ENCODE measurements around the gene AMN.

Gene AMN

DNA sequence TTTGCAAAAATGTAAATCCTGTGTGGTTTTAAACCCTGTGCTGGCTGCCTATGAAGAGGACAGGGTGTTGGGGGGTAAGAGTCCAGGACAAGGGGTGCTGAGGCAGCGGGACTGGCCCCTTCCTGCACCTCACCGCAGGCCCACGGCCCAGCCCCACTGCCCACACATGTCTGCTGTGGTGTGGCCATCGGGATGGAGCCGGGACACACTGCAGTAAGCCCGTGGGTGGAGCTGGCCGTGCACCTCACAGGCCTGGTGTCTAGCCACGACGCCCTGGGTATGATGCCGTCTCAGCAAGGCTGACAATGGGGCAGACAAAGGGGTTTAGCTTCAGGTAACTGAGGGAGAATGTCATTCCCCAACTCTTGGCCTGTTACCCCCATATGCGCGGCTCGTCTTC lies 19.6 kb downstream of the AMN start:
- DNase-seq (ENCODE audit: low read depth in 3 of 3, low spot score in 1 of 3) = no peak

DNA sequence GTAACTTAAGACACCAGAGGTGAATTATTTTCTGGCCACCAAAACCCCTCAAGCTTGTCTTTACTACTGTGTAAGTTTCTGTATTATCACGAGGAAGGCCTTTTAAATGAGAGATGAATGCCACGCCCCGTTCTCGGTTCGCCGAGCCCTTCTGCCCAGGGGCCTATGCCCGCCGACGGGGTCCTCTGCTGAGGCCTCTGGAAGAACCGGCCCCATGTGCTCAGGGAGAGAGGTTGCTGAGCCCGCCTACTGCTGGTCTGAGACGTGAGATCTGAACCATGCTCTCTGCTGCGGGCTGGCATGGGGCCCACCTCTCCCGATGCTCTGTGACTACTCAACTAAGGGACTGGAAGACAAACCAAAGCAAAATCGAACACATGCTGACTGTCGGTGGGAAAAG lies 21.0 kb downstream of the AMN start:
- DNase-seq (ENCODE audit: low read depth in 3 of 3, low spot score in 1 of 3) = no peak

DNA sequence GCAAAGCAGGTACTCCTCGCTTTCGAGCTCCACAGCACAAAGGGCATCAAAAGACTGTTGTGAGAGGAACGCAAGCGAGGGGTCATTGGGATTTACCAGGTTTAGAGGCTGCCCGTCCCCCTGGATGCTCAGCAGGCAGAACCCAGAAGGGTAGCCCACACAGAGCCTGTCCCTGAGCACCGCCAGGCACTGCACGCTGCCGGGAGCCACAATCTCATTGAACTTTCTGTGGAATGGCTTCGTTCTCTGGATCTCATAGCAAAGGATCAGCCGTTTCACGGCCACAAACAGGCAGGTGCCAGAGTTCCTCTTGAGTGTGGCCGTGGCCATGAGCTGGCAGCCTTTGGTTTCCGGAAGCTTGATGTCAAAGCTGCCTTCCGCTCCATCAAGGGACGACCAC lies 21.5 kb downstream of the AMN start:
- DNase-seq (ENCODE audit: low read depth in 3 of 3, low spot score in 1 of 3) = no peak

DNA sequence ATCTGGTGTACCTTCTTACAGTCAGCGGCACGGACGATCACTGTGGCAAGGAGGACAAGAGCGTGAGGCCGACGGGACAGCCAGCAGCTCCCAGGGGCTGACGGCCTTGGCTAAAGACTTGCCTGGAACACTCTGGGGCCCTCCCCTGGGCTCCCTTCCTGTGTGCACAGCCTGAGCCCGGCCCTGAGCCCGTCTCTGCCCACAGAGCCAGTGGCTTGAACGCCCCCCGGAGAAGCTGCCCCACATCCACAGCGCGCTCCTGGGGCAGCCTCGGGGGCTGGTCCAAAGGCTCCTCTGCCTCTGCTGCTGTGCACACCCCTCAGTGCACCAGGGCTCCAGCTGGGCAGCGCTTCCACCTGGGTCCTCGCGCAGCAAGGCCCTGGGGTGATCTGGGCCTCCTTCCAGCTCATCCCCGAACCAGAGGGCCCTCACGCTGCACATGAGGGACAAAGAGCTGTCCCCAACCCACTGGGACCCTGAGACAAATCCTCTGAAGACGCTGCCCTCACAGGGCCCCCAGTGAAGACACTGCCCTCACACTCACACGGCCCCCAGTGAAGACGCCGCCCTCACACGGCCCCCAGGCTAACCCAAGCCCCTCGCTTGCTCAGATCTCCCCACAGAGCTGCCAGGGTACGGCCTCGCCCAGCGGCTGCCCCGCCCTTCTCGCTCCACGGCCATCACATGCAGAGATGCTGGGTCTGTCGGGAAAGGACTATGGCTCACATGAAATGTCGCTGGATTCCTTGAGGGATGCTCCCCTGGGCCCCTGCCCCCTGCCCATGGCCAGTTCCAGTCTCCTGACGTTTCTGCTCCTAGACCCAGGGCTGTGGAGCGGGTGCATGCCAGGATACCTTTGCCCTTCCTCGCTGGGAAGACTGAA lies 22.2 kb downstream of the AMN start:
- no peak for DNase-seq (ENCODE audit: low read depth in 3 of 3, low spot score in 1 of 3)

DNA sequence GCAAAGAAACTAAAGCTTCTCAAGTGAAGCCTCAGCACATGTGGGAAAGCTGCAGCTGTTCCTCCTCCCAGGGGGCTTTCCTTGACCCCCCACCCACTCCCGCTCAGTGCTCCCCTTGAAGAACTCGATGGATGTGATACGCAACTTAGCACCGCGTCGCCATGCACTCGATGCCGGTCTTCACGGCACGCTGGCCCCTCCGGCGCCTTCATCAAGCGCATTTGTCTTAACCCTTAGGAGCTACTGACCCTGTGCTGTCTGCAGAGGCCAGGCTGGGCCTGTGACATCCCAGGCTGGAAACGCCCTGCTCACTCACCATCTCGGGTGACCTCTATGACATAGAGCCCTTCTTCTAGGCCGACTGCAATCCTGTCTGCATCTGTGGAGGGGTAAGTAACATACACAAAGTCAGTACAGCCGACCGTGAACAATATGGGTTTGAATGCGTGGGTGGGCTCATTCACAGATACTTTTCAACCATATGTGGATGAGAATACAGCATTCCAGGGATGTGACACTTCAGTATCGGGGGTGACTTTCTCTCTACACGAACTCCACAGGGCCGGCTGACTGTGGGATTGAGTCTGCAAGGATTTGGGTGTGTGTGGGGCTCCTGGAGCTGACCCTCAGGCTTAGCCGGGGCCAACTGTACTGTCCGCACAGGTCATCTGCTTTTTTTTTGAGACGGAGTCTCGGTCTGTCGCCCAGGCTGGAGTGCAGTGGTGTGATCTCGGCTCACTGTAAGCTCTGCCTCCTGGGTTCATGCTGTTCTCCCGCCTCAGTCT lies 23.1 kb downstream of the AMN start:
- DNase-seq (ENCODE audit: low read depth in 3 of 3, low spot score in 1 of 3) = no peak

DNA sequence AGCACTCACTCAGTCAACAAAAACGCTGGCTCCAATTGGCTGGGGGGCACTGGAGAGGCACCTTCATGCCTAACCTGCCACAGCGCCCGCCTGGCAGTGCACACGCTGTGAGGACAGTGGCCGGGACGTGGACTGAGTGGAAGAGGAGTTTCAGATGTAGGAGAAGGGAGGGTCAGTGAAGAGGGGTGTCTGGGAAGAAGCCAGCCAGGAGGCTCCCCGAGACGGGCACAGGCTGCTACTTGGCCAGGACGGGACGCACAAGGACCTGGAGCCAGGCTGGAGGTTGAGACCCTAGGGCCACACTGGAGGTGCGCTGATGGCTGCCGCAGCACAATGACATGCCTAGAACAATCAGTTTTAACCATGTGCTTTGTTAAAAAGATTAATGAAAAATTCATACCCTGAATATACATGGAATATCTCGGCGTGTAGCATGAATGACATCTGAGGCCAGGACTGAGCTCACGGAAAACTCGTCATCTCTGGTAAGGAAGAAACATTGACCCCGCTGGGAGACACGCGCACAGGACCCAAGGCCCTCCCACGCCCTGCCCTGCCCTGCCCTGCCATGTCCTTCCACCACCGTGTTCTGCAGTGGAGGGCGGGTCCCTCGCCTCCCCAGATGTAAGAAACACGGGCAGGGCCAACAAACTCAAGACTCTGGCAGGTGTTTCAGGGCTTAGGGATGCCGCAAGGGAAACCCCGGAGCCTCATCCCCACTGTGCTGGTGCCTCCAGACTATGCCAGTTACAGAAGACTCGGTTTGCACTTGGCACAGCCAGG lies 25.0 kb downstream of the AMN start:
- no peak for DNase-seq (ENCODE audit: low read depth in 3 of 3, low spot score in 1 of 3)

DNA sequence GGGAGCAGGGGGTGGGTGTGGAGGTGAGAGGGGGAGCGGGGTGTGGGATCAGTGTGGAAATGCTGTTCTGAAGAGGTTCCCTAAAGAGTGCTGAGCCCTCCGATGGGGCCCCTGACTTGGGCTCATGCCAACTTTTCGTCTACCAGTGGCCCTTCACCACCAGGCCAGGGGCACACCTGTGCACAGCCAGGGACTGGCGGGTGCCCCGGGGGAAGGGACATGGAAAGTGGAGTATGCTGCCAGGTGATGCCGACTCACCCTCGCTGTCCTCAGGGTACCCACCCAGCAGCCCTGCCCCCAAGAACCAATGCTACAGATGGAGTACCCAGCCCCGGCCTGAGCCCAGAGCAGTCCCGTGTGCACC lies 26.2 kb downstream of the AMN start:
- no peak for DNase-seq (ENCODE audit: low read depth in 3 of 3, low spot score in 1 of 3)

DNA sequence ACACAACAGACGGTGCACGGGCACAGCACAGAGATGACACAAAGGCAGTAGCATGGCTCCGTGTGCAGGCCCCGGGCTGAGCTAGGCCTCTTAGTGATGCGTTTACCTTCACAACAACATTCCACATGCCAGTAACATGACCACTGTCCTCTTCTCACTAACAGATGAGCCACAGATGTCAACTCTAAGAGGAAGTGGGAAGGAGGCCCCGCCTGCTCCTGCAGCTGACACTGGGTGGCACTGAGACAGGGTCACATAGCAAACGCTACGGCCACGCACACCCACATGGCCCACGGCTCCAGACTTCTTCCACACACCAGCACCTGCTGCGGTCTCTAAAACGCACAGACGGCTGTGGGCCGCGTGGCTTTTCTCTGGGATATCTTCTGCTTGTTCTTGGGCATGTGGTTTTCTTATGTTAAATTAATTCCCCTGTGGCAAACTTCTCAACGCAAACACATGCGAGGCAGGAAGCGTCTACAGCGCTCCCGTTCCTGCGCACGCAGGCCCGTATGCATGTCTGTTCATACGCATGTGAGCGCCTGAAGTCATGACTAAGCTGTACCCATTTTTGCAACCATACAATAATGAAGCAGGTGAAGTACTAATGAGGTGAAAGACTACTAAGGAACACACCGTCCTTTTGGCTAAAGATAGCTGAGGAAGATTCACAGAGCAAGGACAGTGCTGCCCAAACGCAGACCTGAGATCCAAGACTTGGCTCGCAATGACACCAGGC lies 26.8 kb downstream of the AMN start:
- DNase-seq (ENCODE audit: low read depth in 3 of 3, low spot score in 1 of 3) = no peak

DNA sequence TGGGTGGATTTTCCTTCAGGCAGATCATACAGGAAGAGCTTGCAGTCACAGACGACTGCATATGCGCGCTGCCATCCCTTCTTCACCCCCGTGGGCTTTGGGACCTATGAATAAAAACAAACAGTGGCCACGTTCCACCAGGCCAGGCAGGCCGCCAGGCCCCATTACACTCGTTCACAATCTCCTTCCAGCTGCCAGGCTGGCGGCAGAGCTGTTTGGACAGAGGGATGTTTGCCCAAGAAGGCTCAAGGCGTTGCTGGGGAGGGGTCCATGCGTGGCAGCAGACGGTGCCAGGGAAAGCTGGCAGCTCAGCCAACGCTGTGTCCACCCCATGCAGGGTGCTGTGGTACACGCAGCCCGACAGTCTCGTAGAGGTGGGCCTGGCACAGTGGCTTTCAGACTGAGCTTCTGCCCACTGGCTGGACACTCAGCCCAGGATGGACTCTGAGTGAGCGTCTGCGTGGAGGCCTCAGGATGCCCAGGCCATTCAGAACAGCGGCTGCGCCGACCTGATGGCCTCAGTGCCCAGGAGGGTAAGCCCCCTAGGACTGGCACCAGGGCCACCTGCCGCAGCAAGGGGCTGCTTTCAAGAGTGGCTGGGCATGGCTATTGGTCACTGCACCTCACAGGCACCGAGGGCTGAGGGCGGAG lies 27.5 kb downstream of the AMN start:
- no peak for DNase-seq (ENCODE audit: low read depth in 3 of 3, low spot score in 1 of 3)

DNA sequence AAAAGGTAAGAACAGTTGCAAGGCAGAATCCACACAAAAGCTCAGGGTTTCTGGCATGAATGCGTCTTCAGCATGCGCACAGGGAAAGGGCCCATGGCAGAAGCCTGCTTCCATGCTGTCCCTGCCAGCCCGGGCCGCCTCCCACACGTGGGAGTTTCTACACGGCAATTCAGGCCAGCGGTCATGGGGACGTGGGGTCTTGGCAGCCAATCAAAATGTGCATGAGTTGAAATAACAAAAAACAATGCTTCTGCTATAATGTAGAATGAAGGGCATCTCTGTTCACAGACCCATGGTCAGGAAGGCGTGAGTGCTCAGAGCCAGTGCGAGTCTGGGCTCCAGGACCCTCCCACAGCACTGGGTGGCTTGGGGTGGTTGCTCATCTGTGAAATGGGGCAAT lies 28.6 kb downstream of the AMN start:
- no peak for DNase-seq (ENCODE audit: low read depth in 3 of 3, low spot score in 1 of 3)

DNA sequence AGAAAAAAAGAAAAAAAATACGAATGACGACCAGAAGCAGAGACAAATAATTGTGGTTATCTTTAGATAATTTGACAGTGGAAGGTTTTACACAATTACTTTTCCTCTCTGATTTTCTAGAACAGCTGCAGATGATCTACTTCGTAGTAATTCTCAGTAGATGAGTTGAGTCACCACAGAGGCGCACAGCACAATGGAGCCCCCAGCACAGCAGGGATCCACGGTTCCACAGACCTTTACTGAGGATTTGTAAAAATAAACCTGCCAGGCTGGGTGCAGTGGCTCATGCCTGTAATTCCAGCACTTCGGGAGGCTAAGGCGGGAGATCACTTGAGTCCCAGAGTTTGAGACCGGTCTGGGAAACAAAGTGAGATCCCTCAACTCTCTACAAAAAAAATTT lies 29.3 kb downstream of the AMN start:
- DNase-seq (ENCODE audit: low read depth in 3 of 3, low spot score in 1 of 3) = no peak

DNA sequence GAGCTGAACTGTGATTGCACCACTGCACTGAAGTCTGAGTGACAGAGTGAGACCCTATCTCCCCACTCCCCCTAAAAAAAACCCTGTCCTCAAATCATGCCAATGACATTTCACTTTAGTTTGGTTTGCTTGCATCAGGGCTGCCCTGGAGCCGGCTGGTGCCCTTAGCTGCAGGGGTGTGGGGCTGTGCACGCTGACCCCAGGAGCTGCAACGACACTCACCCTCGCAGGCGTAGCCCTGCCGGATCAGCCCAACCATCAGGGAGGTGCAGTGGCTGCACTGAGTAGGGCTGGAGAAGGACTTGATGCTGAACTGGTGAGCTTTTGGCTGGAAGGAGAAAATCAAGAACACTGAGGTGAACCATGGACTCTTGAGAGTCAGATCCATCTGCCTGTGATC lies 29.8 kb downstream of the AMN start:
- DNase-seq (ENCODE audit: low read depth in 3 of 3, low spot score in 1 of 3) = no peak

DNA sequence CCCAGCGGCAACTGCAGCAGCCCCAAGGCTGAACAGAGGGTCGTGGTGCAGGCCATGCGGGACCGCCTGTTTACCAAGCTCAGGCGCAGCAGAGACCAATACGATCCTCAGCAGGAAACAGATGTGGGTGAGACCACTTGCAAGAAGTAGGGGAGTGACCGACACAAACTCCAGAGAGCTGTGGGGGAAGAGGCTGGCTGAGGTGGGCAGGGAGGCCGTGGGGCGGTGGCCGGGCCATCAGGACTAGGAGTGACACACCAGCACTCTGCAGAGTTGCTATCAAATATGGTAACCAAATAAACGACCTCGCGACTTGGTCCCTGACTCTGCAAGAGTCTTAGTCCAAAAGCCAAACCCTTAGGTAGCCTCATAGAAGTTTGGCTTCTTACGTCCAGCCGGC lies 30.6 kb downstream of the AMN start:
- DNase-seq (ENCODE audit: low read depth in 3 of 3, low spot score in 1 of 3) = no peak

DNA sequence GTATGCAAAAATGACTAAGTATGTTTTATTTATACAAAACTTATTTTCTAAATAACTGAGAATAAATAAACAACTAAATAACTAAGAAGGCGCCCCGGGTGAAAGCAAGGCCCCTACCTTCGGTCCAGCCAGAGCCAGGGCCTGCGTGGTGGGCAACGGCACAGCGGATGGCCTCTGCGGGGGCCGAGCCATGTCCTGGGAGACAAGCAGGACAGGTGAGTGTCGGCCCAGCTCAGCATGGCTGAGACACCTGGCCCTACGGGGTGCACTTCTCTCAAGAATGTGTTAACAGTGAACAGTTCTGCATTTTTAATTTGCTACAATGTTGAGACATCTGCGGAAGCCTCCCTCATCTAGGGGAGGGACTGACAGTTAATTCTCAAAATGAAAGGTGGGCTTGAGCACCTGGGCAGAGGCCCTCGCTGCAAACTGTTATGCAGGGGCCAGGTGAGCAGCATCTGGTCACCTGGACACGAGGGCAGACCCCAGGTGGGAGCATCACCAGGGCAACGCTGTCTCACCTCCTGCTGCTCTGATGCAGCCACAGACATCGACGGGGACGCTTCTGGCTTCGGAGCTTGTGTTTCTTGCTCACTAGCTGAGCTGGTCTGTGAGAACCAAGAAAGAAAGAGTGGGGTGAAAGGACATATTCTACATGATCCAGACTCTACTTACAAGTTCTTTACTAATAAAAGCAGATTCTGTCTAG lies 31.8 kb downstream of the AMN start:
- no peak for DNase-seq (ENCODE audit: low read depth in 3 of 3, low spot score in 1 of 3)

DNA sequence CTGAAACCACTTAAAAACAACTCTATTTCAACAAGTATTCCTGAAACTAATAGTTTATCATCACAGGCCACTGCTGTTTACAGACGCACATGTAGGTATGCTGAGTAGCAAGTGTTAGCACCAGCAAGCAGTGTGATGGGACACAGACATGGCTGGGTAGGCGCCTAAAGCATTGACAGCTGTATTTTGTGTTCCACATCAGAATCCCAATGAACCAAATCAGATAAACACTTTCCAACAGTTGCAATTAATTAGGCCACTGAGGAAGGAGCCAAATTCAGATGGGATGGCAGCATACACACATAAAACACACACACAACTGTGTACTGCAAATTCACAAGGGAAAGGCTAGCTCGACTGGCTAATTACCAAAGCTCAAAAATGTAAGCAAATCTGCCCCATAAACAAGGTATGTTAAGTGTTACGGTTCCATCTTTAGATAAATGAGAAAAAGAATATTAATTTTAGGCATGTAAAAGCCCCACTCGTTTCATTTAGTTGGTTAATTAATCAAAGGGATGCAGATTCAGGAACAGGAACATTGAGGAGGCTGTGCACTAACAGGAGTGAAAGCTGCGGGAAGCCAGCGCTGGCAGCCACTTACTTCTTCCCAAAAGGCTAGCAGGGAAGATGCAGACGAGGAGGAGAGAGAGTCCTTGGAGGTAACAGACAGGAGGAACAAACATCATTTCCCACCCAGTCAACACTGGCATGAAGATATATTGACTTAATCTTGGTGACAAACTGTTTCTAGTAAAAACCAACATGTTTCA lies 33.4 kb downstream of the AMN start:
- DNase-seq (ENCODE audit: low read depth in 3 of 3, low spot score in 1 of 3) = no peak

DNA sequence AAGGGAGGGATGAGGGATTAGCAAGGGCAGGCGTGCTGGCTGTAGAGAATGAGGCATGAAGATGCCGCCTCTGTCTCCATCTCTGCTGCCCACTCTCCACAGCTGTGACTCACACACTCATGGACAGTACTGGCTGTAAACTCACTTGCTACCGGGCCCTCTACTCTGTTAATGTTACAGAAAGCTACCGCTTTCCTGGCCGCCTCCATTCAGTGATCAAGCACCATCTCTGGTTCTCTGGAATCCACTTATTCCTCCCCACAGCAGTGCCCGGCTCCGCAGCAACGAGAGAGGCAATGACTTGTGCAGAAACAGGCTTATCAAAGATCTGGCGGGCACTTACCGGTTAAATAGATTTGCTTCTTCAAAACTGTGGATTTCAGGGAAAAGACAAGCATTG lies 34.8 kb downstream of the AMN start:
- no peak for DNase-seq (ENCODE audit: low read depth in 3 of 3, low spot score in 1 of 3)

DNA sequence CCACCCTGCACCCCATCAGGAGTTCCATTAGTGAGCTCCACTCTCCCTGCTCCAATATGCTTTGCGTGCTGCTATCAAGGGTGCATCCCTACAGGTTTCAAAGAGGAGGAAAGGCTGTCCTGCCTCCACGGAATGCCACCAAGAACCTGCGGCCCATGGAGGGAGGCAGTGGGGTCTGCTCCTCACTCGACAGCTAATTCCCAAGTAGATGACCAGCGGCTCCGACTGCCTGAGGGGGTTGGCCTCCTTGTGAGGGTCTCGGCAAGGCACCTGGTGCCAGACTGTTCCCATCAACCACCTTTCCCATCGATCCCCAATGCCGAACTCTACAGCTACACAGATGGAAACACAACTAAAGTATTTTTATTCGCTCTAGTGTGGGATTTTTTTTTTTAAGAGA lies 36.0 kb downstream of the AMN start:
- no peak for DNase-seq (ENCODE audit: low read depth in 3 of 3, low spot score in 1 of 3)

DNA sequence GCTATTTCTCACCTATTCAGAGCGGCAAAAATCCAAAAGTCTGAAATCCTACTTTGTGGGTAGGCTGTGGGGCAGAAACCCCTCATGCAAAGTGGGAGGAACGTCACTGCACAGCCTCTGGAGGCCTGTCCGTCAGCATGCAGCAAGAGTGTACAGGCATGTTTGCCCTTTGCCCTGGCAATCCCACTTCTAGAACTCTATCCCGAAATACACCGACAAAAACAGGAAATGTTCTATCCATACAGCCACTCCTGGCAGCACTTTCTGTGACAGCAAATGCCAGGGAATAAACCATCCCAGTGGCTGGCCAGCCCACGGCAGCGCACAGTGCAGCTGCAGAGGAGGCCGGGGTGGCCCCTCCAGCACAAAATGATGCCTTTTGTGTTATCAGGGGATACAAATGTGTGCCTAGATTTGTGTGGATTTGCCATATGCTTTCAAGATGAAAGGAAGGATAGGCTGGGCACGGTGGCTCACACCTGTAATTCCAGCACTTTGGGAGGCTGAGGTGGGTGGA lies 39.7 kb downstream of the AMN start:
- no peak for DNase-seq (ENCODE audit: low read depth in 3 of 3, low spot score in 1 of 3)

DNA sequence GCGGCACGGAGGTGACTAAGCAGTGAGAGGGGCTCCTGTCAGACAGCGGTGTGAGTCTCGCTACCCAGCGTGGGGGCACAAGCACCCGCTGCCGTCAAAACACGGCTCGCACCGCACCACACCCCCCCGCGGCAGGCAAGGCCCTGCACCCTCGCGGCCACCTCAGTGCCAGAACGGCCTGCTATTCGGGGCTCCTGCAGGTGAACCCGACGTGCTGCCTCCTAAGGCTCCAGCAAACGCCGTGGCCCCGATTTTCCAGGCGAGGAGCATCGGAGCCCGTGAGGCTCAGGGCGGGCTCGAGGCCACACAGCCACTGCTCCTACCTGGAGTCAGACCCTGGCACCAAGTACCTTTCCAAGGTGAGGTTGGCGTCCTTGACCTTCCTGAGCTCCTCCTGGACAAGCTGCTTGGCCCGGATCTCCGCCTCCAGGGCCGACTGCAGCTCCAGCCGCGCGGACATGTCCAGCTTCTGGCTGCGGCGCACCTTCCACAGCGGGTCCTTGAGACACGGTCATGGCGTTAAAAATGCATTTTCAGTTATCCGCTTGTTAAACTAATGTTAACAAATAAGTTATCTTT lies 41.8 kb downstream of the AMN start:
- DNase-seq (ENCODE audit: low read depth in 3 of 3, low spot score in 1 of 3) = no peak

Data from stimulated activated CD4-positive, alpha-beta T cell treated with anti-CD3 and anti-CD28 coated beads, TNF-alpha, amount 100 ng/mL, for 1 hour (primary cell).